B cell (primary cell): ENCODE data around the gene EPX. TPM values are rescaled to one million over a fixed set of nuclear protein-coding genes. Genes with fewer than 3 reads are reported as not detected.

ENCODE experiments used
- ATAC-seq: fragments of 200-7000 bp; cut with Tn5 transposase; one replicate; pipeline ENCODE4 v1.10.0; 2021; ENCODE audit warnings: low read depth, mild to moderate bottlenecking, moderate number of reproducible peaks, moderate library complexity
- CTCF ChIA-PET: fragments of 350-600 bp; sonication (Branson Sonifier 250); formaldehyde crosslinking; loops from one replicate; lab custom pipeline; 2021; ENCODE audit warnings: antibody characterized with exemption, inconsistent platforms; lab: Charles Lee
- POLR2A ChIA-PET: fragments of 350-600 bp; sonication (Branson Sonifier 250); formaldehyde crosslinking; loops from one replicate; lab custom pipeline; 2021; ENCODE audit warnings: antibody characterized with exemption; lab: Charles Lee
- DNase-seq: peaks from one replicate; pipeline ENCODE4 v3.0.0; 2013
- H2AFZ ChIP-seq: 2 replicates; pipeline ENCODE4 v1.6.1; 2012; ENCODE audit warnings: mild to moderate bottlenecking, low read depth, low read length; ENCODE audit not compliant: insufficient read depth, poor library complexity, severe bottlenecking
- H3K27ac ChIP-seq, 2 donors: 1 replicate in 1 of 2; 2 replicates in 1 of 2; pipeline ENCODE4 v1.5.1; 2012 to 2013; ENCODE audit warnings: low read length in 2 of 2, mild to moderate bottlenecking in 2 of 2, moderate library complexity in 1 of 2
- H3K27me3 ChIP-seq, 4 experiments: fragments of 200-600 bp in 1 of 4; sonication (generic) in 1 of 4; replicated peaks in 1 of 4; 1 replicate in 2 of 4; 2 replicates in 2 of 4; pipeline versions ENCODE4 v1.6.1 to v1.7.0; 2013 to 2016; ENCODE audit warnings: low read length in 3 of 4, mild to moderate bottlenecking in 2 of 4, mixed read lengths in 1 of 4, moderate library complexity in 1 of 4; ENCODE audit not compliant: insufficient read depth in 4 of 4, control insufficient read depth in 3 of 4; ENCODE audit errors: control extremely low read depth in 1 of 4
- H3K36me3 ChIP-seq, 2 experiments: replicated peaks in 1 of 2; 1 replicate in 1 of 2; 2 replicates in 1 of 2; pipeline versions ENCODE4 v1.6.1 to v1.7.1; 2013; ENCODE audit warnings: low read length in 1 of 2; ENCODE audit not compliant: insufficient read depth in 2 of 2, control insufficient read depth in 1 of 2; ENCODE audit errors: control extremely low read depth in 1 of 2, extremely low read depth in 1 of 2
- H3K4me1 ChIP-seq, 2 donors: fragments of 200-600 bp in 1 of 2; sonication (generic) in 1 of 2; 1 replicate in 1 of 2; 2 replicates in 1 of 2; pipeline versions ENCODE4 v1.5.1 to v1.6.1; 2013 to 2017; ENCODE audit warnings: low read length in 2 of 2; ENCODE audit not compliant: control insufficient read depth in 2 of 2, insufficient read depth in 2 of 2
- H3K4me2 ChIP-seq: replicated peaks from 2 replicates; pipeline ENCODE3; 2012; ENCODE audit warnings: mild to moderate bottlenecking, low read depth, low read length; ENCODE audit not compliant: poor library complexity, severe bottlenecking
- H3K4me3 ChIP-seq, 5 experiments: fragments of 200-600 bp in 1 of 5; sonication (generic) in 1 of 5; 1 replicate in 3 of 5; 2 replicates in 2 of 5; pipeline versions ENCODE4 v1.5.1 to v1.7.0; 2011 to 2016; ENCODE audit warnings: low read length in 4 of 5, mild to moderate bottlenecking in 4 of 5, low read depth in 2 of 5, control low read depth in 1 of 5, moderate library complexity in 1 of 5; ENCODE audit not compliant: insufficient read depth in 1 of 5; ENCODE audit errors: control extremely low read depth in 1 of 5, extremely low read depth in 1 of 5
- H3K79me2 ChIP-seq: fragments of 200-600 bp; sonication (generic); one replicate; pipeline ENCODE4 v1.6.0; 2016; ENCODE audit warnings: low read length; ENCODE audit not compliant: control insufficient read depth, insufficient read depth
- H3K9ac ChIP-seq: fragments of 200-600 bp; sonication (generic); 2 replicates; pipeline ENCODE4 v1.6.1; 2017; ENCODE audit warnings: mild to moderate bottlenecking, low read length, moderate library complexity
- H3K9me3 ChIP-seq, 3 donors: one replicate each; pipeline versions ENCODE4 v1.6.1 to v1.7.1; 2013; ENCODE audit warnings: low read length in 2 of 3; ENCODE audit not compliant: control insufficient read depth in 2 of 3, insufficient read depth in 1 of 3; ENCODE audit errors: control extremely low read depth in 1 of 3
- H4K20me1 ChIP-seq: 2 replicates; pipeline ENCODE4 v1.6.0; 2012; ENCODE audit warnings: mild to moderate bottlenecking, low read length; ENCODE audit not compliant: insufficient read depth, control insufficient read depth, poor library complexity, severe bottlenecking
- H3K27ac Mint-ChIP-seq: one replicate; pipeline ENCODE4 v1.8.0; 2021; ENCODE audit warnings: mixed read lengths
- H3K27me3 Mint-ChIP-seq: one replicate; pipeline ENCODE4 v1.8.0; 2021; ENCODE audit warnings: mixed read lengths
- H3K4me1 Mint-ChIP-seq: one replicate; pipeline ENCODE4 v1.8.0; 2021; ENCODE audit warnings: mixed read lengths
- H3K4me3 Mint-ChIP-seq: one replicate; pipeline ENCODE4 v1.8.0; 2021; ENCODE audit warnings: mixed read lengths
- H3K9me3 Mint-ChIP-seq: one replicate; pipeline ENCODE4 v1.8.0; 2022; ENCODE audit warnings: mixed read lengths; ENCODE audit not compliant: insufficient read depth
- CTCF ChIP-seq: fragments of 200-600 bp; IDR thresholded peaks from one replicate; pipeline ENCODE4 v1.8.0; 2022; ENCODE audit warnings: antibody characterized with exemption, mild to moderate bottlenecking
- EZH2 ChIP-seq: IDR thresholded peaks from 2 replicates; pipeline ENCODE4 v1.6.1; 2012; ENCODE audit warnings: borderline replicate concordance, low read depth, mild to moderate bottlenecking, moderate library complexity, low read length; ENCODE audit not compliant: insufficient read depth, poor library complexity, severe bottlenecking
- WGBS: methylation state at CpG from one replicate; pipeline ENCODE4 v1.1.5; 2013; ENCODE audit warnings: missing lambda C conversion rate; ENCODE audit not compliant: insufficient coverage; 5-methylcytosine and 5-hydroxymethylcytosine counted together
- intact Hi-C: fragments of 100-400 bp; cut with micrococcal nuclease; formaldehyde crosslinking; loops from one replicate; pipeline ENCODE4 v1.10.0; 2022
- polyA plus RNA-seq: library from polyadenylated mRNA; depleted of rRNA; stranded (reverse); fragments of >200 nt; gene quantifications from 2 replicates; pipeline ENCODE4 v1.2.3, GENCODE V29; 2012
- total RNA-seq, 2 donors: library from RNA; stranded (reverse); fragments of 120-200 nt in 1 of 2; gene quantifications; 1 replicate in 1 of 2; 2 replicates in 1 of 2; pipeline versions ENCODE4 v1.2.3 to v1.2.4, GENCODE V29; 2013 to 2022

EPX gene
- total and polyA plus RNA-seq, 2 donors (not counting 1 experiment from before 2014, with no cell fraction given), result not detected

GRCh38 chr17:58176200-58176599, 16.3 kb upstream of the EPX start:
- intact Hi-C loops, result no loop called here
- TF ChIP-seq CTCF (no peak), EZH2 (no peak)
- no peak for DNase-seq

GRCh38 chr17:58181796-58182195, 10.7 kb upstream of the EPX start:
- Mint-ChIP-seq H3K4me1 (peaks cover 19% of the 10 kb centered on the region), H3K4me3 (no peak overlapping the region), H3K27ac (no peak overlapping the region), H3K27me3 (peaks cover 15% of the 10 kb centered on the region), H3K9me3 (no peaks in the 10 kb centered on the region)
- ChIA-PET POLR2A (no interaction called here), CTCF (no interaction called here)
- Histone ChIP-seq H3K36me3 (no peaks in the 10 kb centered on the region), H3K9me3 (no peaks in the 10 kb centered on the region), H3K9ac (no peak overlapping the region), H3K4me3 (no peak overlapping the region), H3K4me1 (peaks cover 9 to 15% of the 10 kb centered on the region in 2 donors), H3K4me2 (no peak overlapping the region), H3K79me2 (no peaks in the 10 kb centered on the region), H3K27ac (no peak overlapping the region), H4K20me1 (no peaks in the 10 kb centered on the region), H2AFZ (no peak overlapping the region), H3K27me3 (peaks cover 0 to 4% (median under 1%) of the 10 kb centered on the region in 4 experiments)
- 87% methylated on average over 3 of the region's 4 CpGs for WGBS
- ATAC-seq, result no peak
- TF ChIP-seq EZH2, result no peak
- TF ChIP-seq CTCF, result no peak
- DNase-seq, result no peak
- intact Hi-C loops, result no loop called here

More at GRCh38 chr17:58176200-58176599, 16.3 kb upstream of the EPX start:
- Mint-ChIP-seq H3K27ac (no peak overlapping the region), H3K4me3 (no peak overlapping the region), H3K27me3 (peaks cover 28% of the 10 kb centered on the region), H3K9me3 (no peaks in the 10 kb centered on the region), H3K4me1 (peaks cover 3% of the 10 kb centered on the region)
- Histone ChIP-seq H3K36me3 (no peaks in the 10 kb centered on the region), H2AFZ (no peak overlapping the region), H3K4me3 (no peak overlapping the region), H3K27me3 (peaks cover 0 to 10% (median 1%) of the 10 kb centered on the region in 4 experiments), H3K9me3 (no peaks in the 10 kb centered on the region), H3K9ac (no peak overlapping the region), H3K27ac (no peak overlapping the region), H3K4me1 (peaks cover 0 to 3% of the 10 kb centered on the region in 2 donors), H3K4me2 (no peak overlapping the region), H4K20me1 (no peaks in the 10 kb centered on the region), H3K79me2 (no peaks in the 10 kb centered on the region)
- POLR2A ChIA-PET, result no interaction called here
- no peak for ATAC-seq
- CTCF ChIA-PET, result no interaction called here
- 60% methylated on average over 4 of the region's 7 CpGs for WGBS
